Keratinocyte (primary cell): ENCODE data around the gene PAQR8. TPM values are rescaled to one million over a fixed set of nuclear protein-coding genes. Genes with fewer than 3 reads are reported as not detected.

Experiments used
- DNase-seq: peaks from one replicate; pipeline ENCODE4 v3.0.0-alpha.2; 2011; ENCODE audit warnings: low read depth, missing footprints, low spot score
- FAIRE-seq: peaks from 2 replicates; lab custom pipeline; 2011; peaks lifted over from hg19 to GRCh38; lab: Jason Lieb, UNC
- H2AFZ ChIP-seq: 2 replicates; pipeline ENCODE4 v1.6.0; 2012; ENCODE audit warnings: low read length, control low read depth, inconsistent platforms; ENCODE audit not compliant: control insufficient read depth
- H3K27ac ChIP-seq: 2 replicates; pipeline ENCODE4 v1.5.1; 2011; ENCODE audit warnings: low read length; ENCODE audit not compliant: control insufficient read depth, insufficient read depth
- H3K27me3 ChIP-seq: 3 replicates; pipeline ENCODE4 v1.6.0; 2011; ENCODE audit warnings: low read length; ENCODE audit not compliant: control insufficient read depth, insufficient read depth; ENCODE audit errors: extremely low read depth
- H3K36me3 ChIP-seq, 2 experiments: 2 replicates in 1 of 2; 3 replicates in 1 of 2; pipeline ENCODE4 v1.5.1; 2011; ENCODE audit warnings: low read length in 2 of 2, mild to moderate bottlenecking in 1 of 2; ENCODE audit not compliant: control insufficient read depth in 2 of 2, insufficient read depth in 2 of 2; ENCODE audit errors: extremely low read depth in 1 of 2
- H3K4me1 ChIP-seq: 3 replicates; pipeline ENCODE4 v1.5.1; 2011; ENCODE audit warnings: low read length; ENCODE audit not compliant: control insufficient read depth, insufficient read depth; ENCODE audit errors: extremely low read depth
- H3K4me2 ChIP-seq: 3 replicates; pipeline ENCODE4 v1.6.0; 2011; ENCODE audit warnings: low read depth, low read length; ENCODE audit not compliant: control insufficient read depth, insufficient read depth; ENCODE audit errors: extremely low read depth
- H3K4me3 ChIP-seq, 3 experiments: fragments of 200-600 bp in 1 of 3; sonication (generic) in 1 of 3; 2 replicates in 2 of 3; 3 replicates in 1 of 3; pipeline ENCODE4 v1.5.1; 2011 to 2016; ENCODE audit warnings: low read length in 3 of 3, mild to moderate bottlenecking in 3 of 3, control low read depth in 2 of 3, inconsistent platforms in 1 of 3, low read depth in 1 of 3, mixed read lengths in 1 of 3, mixed run types in 1 of 3, moderate library complexity in 1 of 3; ENCODE audit not compliant: control insufficient read depth in 2 of 3, insufficient read depth in 2 of 3; ENCODE audit errors: extremely low read depth in 1 of 3
- H3K79me2 ChIP-seq: 2 replicates; pipeline ENCODE4 v1.6.0; 2012; ENCODE audit warnings: low read length; ENCODE audit not compliant: control insufficient read depth, insufficient read depth
- H3K9ac ChIP-seq: 3 replicates; pipeline ENCODE4 v1.6.0; 2011; ENCODE audit warnings: low read length; ENCODE audit not compliant: control insufficient read depth, insufficient read depth; ENCODE audit errors: extremely low read depth
- H3K9me1 ChIP-seq: 3 replicates; pipeline ENCODE4 v1.6.0; 2011; ENCODE audit warnings: low read length; ENCODE audit not compliant: control insufficient read depth, insufficient read depth; ENCODE audit errors: extremely low read depth
- H3K9me3 ChIP-seq: 2 replicates; pipeline ENCODE4 v1.5.1; 2012; ENCODE audit warnings: low read depth, low read length; ENCODE audit not compliant: control insufficient read depth
- H4K20me1 ChIP-seq: 3 replicates; pipeline ENCODE4 v1.6.0; 2011; ENCODE audit warnings: low read length; ENCODE audit not compliant: control insufficient read depth, insufficient read depth; ENCODE audit errors: extremely low read depth
- EZH2 ChIP-seq: IDR thresholded peaks from one replicate; pipeline ENCODE4 v1.6.1; 2012; ENCODE audit warnings: inconsistent platforms, mild to moderate bottlenecking, low read length, moderate library complexity
- dilution Hi-C: fragments of 300-500 bp; cut with MboI; formaldehyde crosslinking; loops from one replicate; pipeline ENCODE4 v1.7.0; 2020; ENCODE audit warnings: low sequenced_read_pairs; ENCODE audit not compliant: extremely low pct_ligation_motif_present
- polyA plus RNA-seq, 5 experiments: library from polyadenylated mRNA; depleted of rRNA in 3 of 5; stranded (reverse) in 3 of 5; stranded (forward) in 1 of 5; unstranded in 1 of 5; fragments of >200 nt; gene quantifications; 1 replicate in 1 of 5; 2 replicates in 3 of 5; 3 replicates in 1 of 5; pipeline versions ENCODE4 v1.2.1 to v1.2.3, GENCODE V29; 2011 to 2012; ENCODE audit warnings: missing spikeins in 2 of 5, low read depth in 1 of 5, low replicate concordance in 1 of 5
- TF ChIP-seq, protein P1 (sequence below), 3 experiments: IDR thresholded peaks in 1 of 3; conservative IDR thresholded peaks in 1 of 3; optimal IDR thresholded peaks in 1 of 3; 2 replicates in 2 of 3; 3 replicates in 1 of 3; pipeline versions ENCODE3 to v1.5.1; 2011; ENCODE audit warnings: low read length in 3 of 3, mild to moderate bottlenecking in 3 of 3, moderate library complexity in 2 of 3, control low read depth in 1 of 3, inconsistent platforms in 1 of 3; ENCODE audit not compliant: insufficient read depth in 2 of 3; ENCODE audit errors: extremely low read depth in 1 of 3

PAQR8 gene
- polyA plus RNA-seq, 1 donor (not counting 4 experiments of a cell fraction or from before 2014, with no cell fraction given) = 1.6 TPM

GRCh38 chr6:52336919-52337561 lies 24.9 kb upstream of the PAQR8 start:
- Histone ChIP-seq H3K4me3 (no peak overlapping the region), H3K36me3 (no peaks in the 10 kb centered on the region), H3K79me2 (no peaks in the 10 kb centered on the region), H3K27ac (no peak overlapping the region), H3K4me2 (no peak overlapping the region), H4K20me1 (no peaks in the 10 kb centered on the region), H3K27me3 (no peaks in the 10 kb centered on the region), H3K9me3 (no peaks in the 10 kb centered on the region), H3K9ac (no peak overlapping the region), H2AFZ (no peak overlapping the region), H3K4me1 (no peaks in the 10 kb centered on the region), H3K9me1 (no peaks in the 10 kb centered on the region)
- dilution Hi-C loops = no loop called here
- no peak for DNase-seq
- no peak for FAIRE-seq
- TF ChIP-seq, protein P1, sequence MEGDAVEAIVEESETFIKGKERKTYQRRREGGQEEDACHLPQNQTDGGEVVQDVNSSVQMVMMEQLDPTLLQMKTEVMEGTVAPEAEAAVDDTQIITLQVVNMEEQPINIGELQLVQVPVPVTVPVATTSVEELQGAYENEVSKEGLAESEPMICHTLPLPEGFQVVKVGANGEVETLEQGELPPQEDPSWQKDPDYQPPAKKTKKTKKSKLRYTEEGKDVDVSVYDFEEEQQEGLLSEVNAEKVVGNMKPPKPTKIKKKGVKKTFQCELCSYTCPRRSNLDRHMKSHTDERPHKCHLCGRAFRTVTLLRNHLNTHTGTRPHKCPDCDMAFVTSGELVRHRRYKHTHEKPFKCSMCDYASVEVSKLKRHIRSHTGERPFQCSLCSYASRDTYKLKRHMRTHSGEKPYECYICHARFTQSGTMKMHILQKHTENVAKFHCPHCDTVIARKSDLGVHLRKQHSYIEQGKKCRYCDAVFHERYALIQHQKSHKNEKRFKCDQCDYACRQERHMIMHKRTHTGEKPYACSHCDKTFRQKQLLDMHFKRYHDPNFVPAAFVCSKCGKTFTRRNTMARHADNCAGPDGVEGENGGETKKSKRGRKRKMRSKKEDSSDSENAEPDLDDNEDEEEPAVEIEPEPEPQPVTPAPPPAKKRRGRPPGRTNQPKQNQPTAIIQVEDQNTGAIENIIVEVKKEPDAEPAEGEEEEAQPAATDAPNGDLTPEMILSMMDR (optimal IDR thresholded peaks at IDR 0.05 in 1 of 3, IDR thresholded peaks at IDR 0.05 in 1 of 3, conservative IDR thresholded peaks at IDR 0.05 in 1 of 3; ENCODE audit: extremely low read depth in 1 of 3, insufficient read depth in 2 of 3, low read length in 3 of 3) = no peak
- no peak for TF ChIP-seq EZH2

- Histone ChIP-seq H3K9me1 (no peaks in the 10 kb centered on the region), H3K79me2 (no peaks in the 10 kb centered on the region), H2AFZ (no peak overlapping the region), H3K4me2 (no peak overlapping the region), H3K9ac (no peak overlapping the region), H3K4me3 (no peak overlapping the region), H3K4me1 (no peaks in the 10 kb centered on the region), H3K36me3 (no peaks in the 10 kb centered on the region), H3K9me3 (no peaks in the 10 kb centered on the region), H3K27me3 (no peaks in the 10 kb centered on the region), H4K20me1 (no peaks in the 10 kb centered on the region), H3K27ac (no peak overlapping the region)
- dilution Hi-C loops = no loop called here
- FAIRE-seq (no peak), DNase-seq (no peak)
- TF ChIP-seq, protein P1 (optimal IDR thresholded peaks at IDR 0.05 in 1 of 3, IDR thresholded peaks at IDR 0.05 in 1 of 3, conservative IDR thresholded peaks at IDR 0.05 in 1 of 3; ENCODE audit: extremely low read depth in 1 of 3, insufficient read depth in 2 of 3, low read length in 3 of 3) = no peak
- no peak for TF ChIP-seq EZH2
Measured at GRCh38 chr6:52337633-52338290, 24.2 kb upstream of the PAQR8 start.
